CD4-positive, alpha-beta T cell treated with Interferon alpha-2 for 1 hour (primary cell): ENCODE measurements around the gene TAF1D.
A peak's percentile ranks its signal among the peaks of the same experiment; 100 is the strongest.

ENCODE experiments used
- DNase-seq, 2 donors: peaks; one replicate each; pipeline ENCODE4 v3.0.0-alpha.2; 2020 to 2022

TAF1D gene

DNA sequence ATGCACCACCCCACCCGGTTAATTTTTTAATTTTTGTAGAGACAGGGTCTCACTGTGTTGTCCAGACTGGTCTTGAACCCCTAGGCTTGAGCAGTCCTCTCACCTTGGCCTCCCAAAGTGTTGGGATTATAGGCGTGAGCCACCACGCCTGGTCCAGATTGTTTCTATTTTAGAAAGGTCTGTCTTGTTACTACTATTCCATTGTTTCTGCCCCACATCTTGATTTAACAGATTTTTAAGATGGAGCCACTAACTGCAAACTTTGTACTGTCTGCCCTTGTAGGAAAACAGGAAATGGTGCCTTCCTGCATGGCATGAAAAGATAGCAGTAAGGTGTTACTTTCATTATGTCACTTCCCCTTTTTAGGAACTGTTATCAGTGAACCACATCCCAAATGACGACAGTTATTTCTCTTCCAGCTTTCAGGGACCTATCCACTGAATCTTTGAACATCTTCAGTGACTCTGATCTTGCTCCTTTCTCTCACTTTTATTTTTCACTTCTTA, 23.2 kb downstream of the TAF1D start:
- DNase-seq, result peak; percentile 30 to 50

GRCh38 chr11:93717501-93717900, 23.8 kb downstream of the TAF1D start:
- DNase-seq, result no peak

DNA sequence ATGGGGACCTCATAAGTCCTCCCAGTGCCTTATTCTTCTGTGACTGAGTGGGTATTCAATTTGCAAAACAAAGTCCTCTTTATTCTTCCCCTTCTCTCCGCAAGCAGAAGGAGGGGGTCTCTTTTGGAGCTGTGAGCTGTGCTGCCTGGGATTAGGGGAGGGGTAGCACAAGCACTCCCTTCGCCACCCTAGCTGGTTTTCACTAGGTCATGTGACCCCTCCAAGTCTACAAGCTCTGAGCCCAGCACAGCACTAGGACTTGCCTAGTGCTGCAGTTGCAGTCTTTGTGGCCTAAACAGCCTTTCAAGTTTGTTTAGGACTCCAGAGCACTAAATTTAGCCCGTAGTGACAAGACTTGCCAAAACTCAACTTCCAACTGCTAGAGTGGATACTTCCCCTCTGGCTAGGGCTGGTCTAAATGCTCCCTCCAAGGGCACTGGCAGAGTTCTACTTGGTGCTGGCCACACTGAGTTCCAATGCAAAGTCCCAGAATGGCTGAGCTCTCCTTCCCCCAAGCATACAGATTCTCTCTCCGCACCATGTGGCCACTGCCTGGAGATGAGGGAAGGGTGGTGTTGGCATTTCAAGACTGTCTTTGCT, 25.4 kb downstream of the TAF1D start:
- DNase-seq, result no peak

DNA sequence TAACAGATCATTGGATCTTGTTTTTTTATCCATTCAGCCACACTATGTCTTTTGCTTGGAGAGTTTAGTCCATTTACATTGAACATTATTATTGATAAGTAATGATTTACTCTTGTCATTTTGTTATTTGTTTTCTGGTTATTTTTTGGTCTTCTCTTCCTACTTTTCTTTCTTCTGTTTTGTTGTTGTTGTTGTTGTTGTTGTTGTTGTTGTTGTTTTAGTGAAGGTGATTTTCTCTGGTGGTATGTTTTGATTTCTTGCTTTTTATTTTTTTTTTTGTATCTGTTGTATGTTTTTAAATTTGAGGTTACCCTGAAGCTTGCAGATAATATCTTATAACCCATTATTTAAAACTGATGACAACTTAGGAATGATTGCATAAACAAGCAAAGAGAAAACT, 28.6 kb downstream of the TAF1D start:
- no peak for DNase-seq

DNA sequence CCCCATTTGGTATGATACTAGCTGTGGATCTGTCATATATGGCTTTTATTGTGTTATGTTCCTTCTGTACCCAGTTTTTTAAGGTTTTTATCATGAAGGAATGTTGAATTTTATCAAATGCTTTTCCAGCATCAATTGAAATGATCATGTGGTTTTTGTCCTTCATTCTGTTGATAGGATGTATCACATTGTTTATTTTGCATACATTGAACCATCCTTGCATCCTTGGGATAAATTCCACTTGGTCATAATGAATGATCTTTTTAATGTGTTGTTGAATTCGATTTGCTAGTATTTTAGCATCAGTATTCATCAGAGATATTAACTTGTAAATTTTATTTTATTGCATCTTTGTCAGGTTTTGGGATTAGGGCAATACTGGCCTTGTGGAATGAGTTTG, 31.1 kb downstream of the TAF1D start:
- no peak for DNase-seq

GRCh38 chr11:93704237-93704636, 37.1 kb downstream of the TAF1D start:
- no peak for DNase-seq

DNA sequence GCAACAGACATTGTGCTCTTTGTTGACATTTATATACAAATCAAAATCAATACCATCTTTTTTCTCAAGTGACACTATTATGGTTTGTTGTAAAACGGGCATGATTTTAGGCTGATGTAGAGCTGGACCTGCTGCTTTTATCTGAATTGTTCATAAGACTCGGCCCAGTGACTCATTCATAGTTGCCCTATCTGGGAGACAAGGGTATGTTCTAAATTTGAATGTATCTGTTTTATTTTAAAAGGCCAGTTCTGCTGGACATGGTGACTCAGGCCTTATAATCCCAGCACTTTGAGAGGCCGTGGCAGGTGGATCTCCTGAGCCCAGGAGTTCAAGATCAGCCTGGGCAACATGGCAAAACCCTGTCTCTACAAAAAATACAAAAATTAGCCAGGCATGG, 40.5 kb downstream of the TAF1D start:
- DNase-seq, result no peak

GRCh38 chr11:93697611-93698010, 43.7 kb downstream of the TAF1D start:
- DNase-seq, result no peak

DNA sequence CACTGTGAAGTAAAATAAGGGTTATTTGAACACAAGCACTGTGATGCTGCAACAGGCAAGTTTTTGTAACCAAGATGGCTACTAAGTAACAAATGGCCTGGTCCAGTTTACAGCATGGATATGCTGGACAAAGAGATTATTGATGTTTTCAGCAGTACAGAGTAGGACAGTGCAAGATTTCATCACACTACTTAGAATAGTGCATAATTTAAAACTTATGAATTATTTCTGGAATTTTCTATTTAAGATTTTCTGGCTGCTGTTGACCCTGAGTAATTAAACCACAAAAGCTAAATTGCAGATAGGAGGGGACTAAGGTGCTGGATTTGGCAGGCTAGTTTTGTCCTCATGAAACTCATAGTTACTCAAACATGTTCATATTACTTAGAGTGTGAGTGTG, 46.7 kb downstream of the TAF1D start:
- no peak for DNase-seq

GRCh38 chr11:93694109-93694508, 47.2 kb downstream of the TAF1D start:
- no peak for DNase-seq

DNA sequence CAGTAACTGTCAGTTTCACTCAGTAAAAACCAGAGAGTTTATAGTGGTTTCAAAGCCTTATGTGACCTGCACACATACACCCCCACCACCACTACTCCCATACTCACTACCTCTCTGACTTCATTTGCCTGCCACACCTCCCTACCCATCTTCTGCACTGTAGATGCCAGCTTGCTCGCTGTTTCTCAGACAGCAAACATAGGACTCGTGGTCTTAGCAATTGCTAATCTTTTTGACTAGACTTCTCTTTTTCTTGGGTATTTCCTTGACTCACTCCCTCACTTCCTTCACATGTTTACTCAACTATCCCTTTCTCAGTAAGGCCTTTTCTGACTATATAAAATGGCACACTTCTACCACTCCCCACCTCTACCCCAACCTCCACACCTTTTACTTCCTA, 52.1 kb downstream of the TAF1D start:
- no peak for DNase-seq

DNA sequence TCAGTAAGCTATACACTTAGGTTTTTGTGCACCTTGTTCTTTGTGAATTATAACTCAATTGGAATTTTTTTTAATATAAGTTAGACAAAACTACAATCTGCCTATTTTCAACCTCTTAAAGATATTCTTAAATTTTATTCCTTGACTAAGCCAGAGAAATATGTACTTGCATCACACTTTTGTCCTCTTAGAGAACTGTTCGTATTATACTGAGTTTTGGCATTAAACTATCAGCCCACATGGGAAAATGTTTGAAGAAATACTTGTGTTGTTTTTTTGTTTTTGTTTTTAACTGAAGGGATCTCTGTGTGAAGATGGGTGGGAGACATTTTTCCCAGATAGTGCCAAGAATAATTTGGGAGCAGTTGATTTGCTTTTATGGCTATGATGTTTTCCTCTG, 54.5 kb downstream of the TAF1D start:
- no peak for DNase-seq

DNA sequence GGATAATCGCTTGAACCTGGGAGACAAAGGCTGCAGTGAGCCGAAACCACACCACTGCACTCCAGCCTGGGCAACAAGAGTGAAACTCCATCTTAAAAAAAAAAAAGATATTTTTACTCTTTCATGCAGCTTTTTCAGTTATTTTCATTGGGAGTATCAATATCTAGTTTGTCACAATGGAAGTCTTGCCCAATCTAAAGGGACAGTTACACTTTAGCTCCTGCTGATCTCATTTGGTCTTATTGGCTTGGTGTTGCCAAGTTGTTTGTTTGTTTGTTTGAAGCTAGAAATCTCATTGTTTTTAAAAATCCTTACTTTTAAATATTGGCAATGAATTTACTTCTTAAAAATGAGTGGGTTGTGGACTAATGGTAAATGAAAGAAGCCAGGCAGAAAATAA, 55.1 kb downstream of the TAF1D start:
- DNase-seq, result no peak
